ENCODE measurements around the gene PLCB1.
"Not testable (repeated sequence)": the region's sequence is repeated elsewhere in the genome, so short reads cannot be mapped to it uniquely, and the experiment has no call there.

PLCB1 gene

GRCh38 chr20:8130840-8131526, 1.1 kb upstream of the PLCB1 start:
- no peak for DNase-seq

- DNase-seq: no peak
Measured at GRCh38 chr20:8132484-8133309, 631 bp downstream of the PLCB1 start.

- DNase-seq: no peak
Measured at GRCh38 chr20:8133310-8133768, 1.3 kb downstream of the PLCB1 start.

GRCh38 chr20:8133851-8134451, 1.9 kb downstream of the PLCB1 start:
- DNase-seq: no peak

GRCh38 chr20:8139899-8140298, 7.8 kb downstream of the PLCB1 start:
- no peak for DNase-seq

- no peak for DNase-seq
Measured at GRCh38 chr20:8143474-8143873, 11.4 kb downstream of the PLCB1 start.

GRCh38 chr20:8144282-8145245, 12.5 kb downstream of the PLCB1 start:
- DNase-seq: no peak

- DNase-seq: no peak
Measured at GRCh38 chr20:8145246-8146168, 13.4 kb downstream of the PLCB1 start.

- DNase-seq: no peak
Measured at GRCh38 chr20:8147476-8147875, 15.4 kb downstream of the PLCB1 start.

GRCh38 chr20:8148501-8148900, 16.4 kb downstream of the PLCB1 start:
- no peak for DNase-seq

- DNase-seq: no peak
Measured at GRCh38 chr20:8150591-8150990, 18.5 kb downstream of the PLCB1 start.

- no peak for DNase-seq
Measured at GRCh38 chr20:8151372-8151771, 19.3 kb downstream of the PLCB1 start.

GRCh38 chr20:8152183-8152582, 20.1 kb downstream of the PLCB1 start:
- no peak for DNase-seq

GRCh38 chr20:8152847-8153246, 20.8 kb downstream of the PLCB1 start:
- no peak for DNase-seq

GRCh38 chr20:8153281-8153908, 21.3 kb downstream of the PLCB1 start:
- no peak for DNase-seq

- no peak for DNase-seq
Measured at GRCh38 chr20:8154638-8155037, 22.6 kb downstream of the PLCB1 start.

GRCh38 chr20:8155229-8155628, 23.2 kb downstream of the PLCB1 start:
- DNase-seq: no peak

GRCh38 chr20:8155812-8156211, 23.7 kb downstream of the PLCB1 start:
- no peak for DNase-seq

- no peak for DNase-seq
Measured at GRCh38 chr20:8156235-8157079, 24.4 kb downstream of the PLCB1 start.

- DNase-seq: not testable (repeated sequence)
Measured at GRCh38 chr20:8159217-8159616, 27.2 kb downstream of the PLCB1 start.
